ENCODE results near the gene PTPRK. TPM values are rescaled to one million over a fixed set of nuclear protein-coding genes. Genes with fewer than 3 reads are reported as not detected.

PTPRK gene
- total RNA-seq, 1 donor from 2014 or later = 48.4 TPM

- no peak overlapping the region for H3K4me3 ChIP-seq (ENCODE audit: low read depth, low read length)
- FAIRE-seq (no peak), DNase-seq (ENCODE audit: low read depth) (no peak)
- TF ChIP-seq CTCF (IDR thresholded peaks at IDR 0.05; ENCODE audit: insufficient read depth, low read length, severe bottlenecking) = no peak
- no peaks in the 10 kb centered on the region for H3K27me3 ChIP-seq (ENCODE audit: control insufficient read depth, insufficient read depth, low read length)
- no peaks in the 10 kb centered on the region for H3K36me3 ChIP-seq (ENCODE audit: control insufficient read depth, insufficient read depth, low read length)
These were observed 93.3 kb downstream of the PTPRK start for GRCh38 chr6:128427139-128427538.

- no peak for TF ChIP-seq CTCF (IDR thresholded peaks at IDR 0.05; ENCODE audit: insufficient read depth, low read length, severe bottlenecking)
- DNase-seq (ENCODE audit: low read depth) (no peak), FAIRE-seq (no peak)
- no peaks in the 10 kb centered on the region for H3K27me3 ChIP-seq (ENCODE audit: control insufficient read depth, insufficient read depth, low read length)
- no peak overlapping the region for H3K4me3 ChIP-seq (ENCODE audit: low read depth, low read length)
- no peaks in the 10 kb centered on the region for H3K36me3 ChIP-seq (ENCODE audit: control insufficient read depth, insufficient read depth, low read length)
These were observed 94.5 kb downstream of the PTPRK start for GRCh38 chr6:128425856-128426255.

GRCh38 chr6:128422871-128423270 is 97.5 kb downstream of the PTPRK start:
- FAIRE-seq = no peak
- no peaks in the 10 kb centered on the region for H3K36me3 ChIP-seq (ENCODE audit: control insufficient read depth, insufficient read depth, low read length)
- DNase-seq (ENCODE audit: low read depth) = no peak

GRCh38 chr6:128422200-128422599 is 98.2 kb downstream of the PTPRK start:
- FAIRE-seq (no peak), DNase-seq (ENCODE audit: low read depth) (no peak)
- no peaks in the 10 kb centered on the region for H3K36me3 ChIP-seq (ENCODE audit: control insufficient read depth, insufficient read depth, low read length)
- no peak overlapping the region for H3K4me3 ChIP-seq (ENCODE audit: low read depth, low read length)
- no peaks in the 10 kb centered on the region for H3K27me3 ChIP-seq (ENCODE audit: control insufficient read depth, insufficient read depth, low read length)
- TF ChIP-seq CTCF (IDR thresholded peaks at IDR 0.05; ENCODE audit: insufficient read depth, low read length, severe bottlenecking) = no peak

More at GRCh38 chr6:128422871-128423270, 97.5 kb downstream of the PTPRK start:
- Histone ChIP-seq H3K4me3 (ENCODE audit: low read depth, low read length) (no peak overlapping the region), H3K27me3 (ENCODE audit: control insufficient read depth, insufficient read depth, low read length) (no peaks in the 10 kb centered on the region)
- TF ChIP-seq CTCF (IDR thresholded peaks at IDR 0.05; ENCODE audit: insufficient read depth, low read length, severe bottlenecking) = no peak

- no peaks in the 10 kb centered on the region for H3K36me3 ChIP-seq (ENCODE audit: control insufficient read depth, insufficient read depth, low read length)
- H3K27me3 ChIP-seq (ENCODE audit: control insufficient read depth, insufficient read depth, low read length) = no peaks in the 10 kb centered on the region
- no peak for DNase-seq (ENCODE audit: low read depth)
- no peak overlapping the region for H3K4me3 ChIP-seq (ENCODE audit: low read depth, low read length)
- no peak for TF ChIP-seq CTCF (IDR thresholded peaks at IDR 0.05; ENCODE audit: insufficient read depth, low read length, severe bottlenecking)
- FAIRE-seq = no peak
These were observed 98.6 kb downstream of the PTPRK start for GRCh38 chr6:128421788-128422187.

- FAIRE-seq = no peak
- Histone ChIP-seq H3K27me3 (ENCODE audit: control insufficient read depth, insufficient read depth, low read length) (no peaks in the 10 kb centered on the region), H3K4me3 (ENCODE audit: low read depth, low read length) (no peak overlapping the region), H3K36me3 (ENCODE audit: control insufficient read depth, insufficient read depth, low read length) (no peaks in the 10 kb centered on the region)
- no peak for DNase-seq (ENCODE audit: low read depth)
- TF ChIP-seq CTCF (IDR thresholded peaks at IDR 0.05; ENCODE audit: insufficient read depth, low read length, severe bottlenecking) = no peak
These were observed 102.7 kb downstream of the PTPRK start for GRCh38 chr6:128417698-128418097.

All from bronchial epithelial cell (primary cell).